K562 (cell line): Measurements from ENCODE around the gene ZSCAN21. TPM values are rescaled to one million over a fixed set of nuclear protein-coding genes. Genes with fewer than 3 reads are reported as not detected.

Experiments used
- DNMT1 ChIP-seq: fragments of 450-650 bp; IDR thresholded peaks from 2 replicates; pipeline ENCODE4 v1.6.1; 2016; ENCODE audit warnings: antibody characterized with exemption, mild to moderate bottlenecking
- FOXA1 ChIP-seq: fragments of 450-650 bp; IDR thresholded peaks from 2 replicates; pipeline ENCODE4 v1.6.1; 2016; ENCODE audit warnings: mild to moderate bottlenecking, borderline replicate concordance
- NR2C2 ChIP-seq, 2 experiments: fragments of 200-800 bp in 1 of 2; sonication (Bioruptor generic) in 1 of 2; sonication (generic) in 1 of 2; formaldehyde crosslinking in 1 of 2; IDR thresholded peaks; 2 replicates each; pipeline versions ENCODE4 v1.6.1 to v1.8.0; 2016 to 2022; ENCODE audit warnings: mild to moderate bottlenecking in 1 of 2, missing compliant biosample characterization in 1 of 2, missing genetic modification characterization in 1 of 2, missing genetic modification reagents in 1 of 2
- PCBP2 ChIP-seq: fragments of 200-400 bp; formaldehyde crosslinking; IDR thresholded peaks from 2 replicates; pipeline ENCODE4 v1.6.1; 2018; ENCODE audit warnings: low read length, low read depth, mild to moderate bottlenecking, moderate library complexity; ENCODE audit not compliant: poor library complexity, severe bottlenecking
- PURB ChIP-seq: sonication (generic); formaldehyde crosslinking; IDR thresholded peaks from 2 replicates; pipeline ENCODE4 v1.9.0; 2021; ENCODE audit warnings: low read depth, mild to moderate bottlenecking, missing genetic modification reagents
- RBM22 ChIP-seq: fragments of 200-400 bp; formaldehyde crosslinking; IDR thresholded peaks from 2 replicates; pipeline ENCODE4 v1.6.1; 2018; ENCODE audit warnings: low read length, low read depth; ENCODE audit not compliant: poor library complexity, severe bottlenecking
- TRIM24 ChIP-seq, 2 experiments: fragments of 450-650 bp; IDR thresholded peaks; 2 replicates each; pipeline ENCODE4 v1.6.1; 2016
- ZBTB1 ChIP-seq: sonication (generic); formaldehyde crosslinking; IDR thresholded peaks from 2 replicates; pipeline ENCODE4 v1.8.1; 2023; ENCODE audit warnings: missing genetic modification reagents, low read depth, mild to moderate bottlenecking, borderline replicate concordance
- ZNF347 ChIP-seq: fragments of 450-650 bp; formaldehyde crosslinking; IDR thresholded peaks from 2 replicates; pipeline ENCODE4 v1.4.0; 2020; ENCODE audit warnings: low read depth, mild to moderate bottlenecking, moderate library complexity
- ZNF408 ChIP-seq: fragments of 250-450 bp; sonication (Bioruptor Pico); IDR thresholded peaks from 2 replicates; pipeline ENCODE4 v1.4.0; 2020; ENCODE audit warnings: low read depth, mild to moderate bottlenecking, moderate library complexity
- polyA plus RNA-seq, 8 experiments: library from polyadenylated mRNA; depleted of rRNA in 4 of 8; stranded (reverse) in 5 of 8; unstranded in 3 of 8; fragments of >200 nt; fragmentation: Nextera tagmentation in 2 of 8; fragmentation: Illumina TruSeq in 1 of 8; extraction: Ambion mirVana in 2 of 8; extraction: Trizol in 1 of 8; gene quantifications; 2 replicates each; pipeline versions ENCODE4 v1.2.1 to v1.2.3, GENCODE V29; 2011 to 2014; ENCODE audit warnings: inconsistent platforms in 1 of 8, missing spikeins in 1 of 8
- total RNA-seq, 7 experiments: library from RNA; depleted of rRNA in 6 of 7; stranded (reverse); fragments of >200 nt in 6 of 7; fragmentation: Illumina TruSeq in 2 of 7; extraction: Trizol in 2 of 7; gene quantifications; 2 replicates each; pipeline versions ENCODE4 v1.2.1 to v1.2.3, GENCODE V29; 2011 to 2021; ENCODE audit warnings: low replicate concordance in 1 of 7
- TF ChIP-seq, protein P1 (sequence below): fragments of 450-650 bp; IDR thresholded peaks from 2 replicates; pipeline ENCODE4 v1.6.1; 2016; ENCODE audit warnings: mild to moderate bottlenecking, moderate library complexity
- TF ChIP-seq, protein P2 (sequence below): fragments of 450-650 bp; formaldehyde crosslinking; IDR thresholded peaks from 2 replicates; pipeline ENCODE4 v1.4.0; 2022; ENCODE audit warnings: missing genetic modification characterization

The ZSCAN21 gene
- total and polyA plus RNA-seq, 9 of the 15 experiments (the other 6 are each of a cell fraction or from before 2014, with no cell fraction given): 5.9 to 15.5 (median 13.2) TPM

DNA sequence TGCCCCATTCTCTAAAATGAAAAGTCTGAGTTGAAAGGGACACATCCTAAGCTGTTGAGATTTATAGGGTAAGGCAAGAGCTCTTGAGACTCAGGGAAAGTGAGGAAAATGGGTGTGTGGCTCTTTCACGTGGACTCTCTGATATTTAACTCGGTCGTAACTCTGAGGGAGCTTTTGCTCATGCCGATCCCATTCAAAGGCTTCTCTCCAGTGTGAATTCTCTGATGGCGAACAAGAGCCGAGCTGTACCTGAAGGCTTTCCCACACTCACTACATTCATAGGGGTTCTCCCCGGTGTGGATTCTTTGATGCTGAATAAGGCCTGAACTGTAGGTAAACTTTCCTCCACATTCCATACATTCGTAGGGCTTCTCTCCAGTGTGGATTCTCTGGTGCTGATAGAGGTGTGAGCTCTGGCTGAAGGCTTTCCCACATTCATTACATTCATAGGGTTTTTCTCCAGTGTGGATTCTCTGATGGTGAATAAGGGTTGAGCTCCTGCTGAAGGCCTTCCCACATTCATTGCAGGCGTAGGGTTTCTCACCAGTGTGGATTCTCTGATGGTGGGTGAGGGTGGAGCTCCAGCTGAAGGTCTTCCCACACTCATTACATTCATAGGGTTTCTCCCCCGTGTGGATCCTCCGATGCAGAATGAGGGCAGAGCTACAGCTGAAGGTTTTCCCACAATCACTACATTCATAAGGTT, 21.6 kb downstream of the ZSCAN21 start (continued):
- no peak for TF ChIP-seq ZNF408
- TF ChIP-seq PCBP2: no peak
- TF ChIP-seq PURB (CRISPR knock-in tag): no peak
- TF ChIP-seq TRIM24 (IDR thresholded peaks at IDR 0.05): peak in 1 of 2 experiments; percentile 85; a peak in 2 of 4 replicates
- no peak for TF ChIP-seq ZBTB1 (CRISPR knock-in tag)
- TF ChIP-seq DNMT1: no peak
- TF ChIP-seq, protein P1, sequence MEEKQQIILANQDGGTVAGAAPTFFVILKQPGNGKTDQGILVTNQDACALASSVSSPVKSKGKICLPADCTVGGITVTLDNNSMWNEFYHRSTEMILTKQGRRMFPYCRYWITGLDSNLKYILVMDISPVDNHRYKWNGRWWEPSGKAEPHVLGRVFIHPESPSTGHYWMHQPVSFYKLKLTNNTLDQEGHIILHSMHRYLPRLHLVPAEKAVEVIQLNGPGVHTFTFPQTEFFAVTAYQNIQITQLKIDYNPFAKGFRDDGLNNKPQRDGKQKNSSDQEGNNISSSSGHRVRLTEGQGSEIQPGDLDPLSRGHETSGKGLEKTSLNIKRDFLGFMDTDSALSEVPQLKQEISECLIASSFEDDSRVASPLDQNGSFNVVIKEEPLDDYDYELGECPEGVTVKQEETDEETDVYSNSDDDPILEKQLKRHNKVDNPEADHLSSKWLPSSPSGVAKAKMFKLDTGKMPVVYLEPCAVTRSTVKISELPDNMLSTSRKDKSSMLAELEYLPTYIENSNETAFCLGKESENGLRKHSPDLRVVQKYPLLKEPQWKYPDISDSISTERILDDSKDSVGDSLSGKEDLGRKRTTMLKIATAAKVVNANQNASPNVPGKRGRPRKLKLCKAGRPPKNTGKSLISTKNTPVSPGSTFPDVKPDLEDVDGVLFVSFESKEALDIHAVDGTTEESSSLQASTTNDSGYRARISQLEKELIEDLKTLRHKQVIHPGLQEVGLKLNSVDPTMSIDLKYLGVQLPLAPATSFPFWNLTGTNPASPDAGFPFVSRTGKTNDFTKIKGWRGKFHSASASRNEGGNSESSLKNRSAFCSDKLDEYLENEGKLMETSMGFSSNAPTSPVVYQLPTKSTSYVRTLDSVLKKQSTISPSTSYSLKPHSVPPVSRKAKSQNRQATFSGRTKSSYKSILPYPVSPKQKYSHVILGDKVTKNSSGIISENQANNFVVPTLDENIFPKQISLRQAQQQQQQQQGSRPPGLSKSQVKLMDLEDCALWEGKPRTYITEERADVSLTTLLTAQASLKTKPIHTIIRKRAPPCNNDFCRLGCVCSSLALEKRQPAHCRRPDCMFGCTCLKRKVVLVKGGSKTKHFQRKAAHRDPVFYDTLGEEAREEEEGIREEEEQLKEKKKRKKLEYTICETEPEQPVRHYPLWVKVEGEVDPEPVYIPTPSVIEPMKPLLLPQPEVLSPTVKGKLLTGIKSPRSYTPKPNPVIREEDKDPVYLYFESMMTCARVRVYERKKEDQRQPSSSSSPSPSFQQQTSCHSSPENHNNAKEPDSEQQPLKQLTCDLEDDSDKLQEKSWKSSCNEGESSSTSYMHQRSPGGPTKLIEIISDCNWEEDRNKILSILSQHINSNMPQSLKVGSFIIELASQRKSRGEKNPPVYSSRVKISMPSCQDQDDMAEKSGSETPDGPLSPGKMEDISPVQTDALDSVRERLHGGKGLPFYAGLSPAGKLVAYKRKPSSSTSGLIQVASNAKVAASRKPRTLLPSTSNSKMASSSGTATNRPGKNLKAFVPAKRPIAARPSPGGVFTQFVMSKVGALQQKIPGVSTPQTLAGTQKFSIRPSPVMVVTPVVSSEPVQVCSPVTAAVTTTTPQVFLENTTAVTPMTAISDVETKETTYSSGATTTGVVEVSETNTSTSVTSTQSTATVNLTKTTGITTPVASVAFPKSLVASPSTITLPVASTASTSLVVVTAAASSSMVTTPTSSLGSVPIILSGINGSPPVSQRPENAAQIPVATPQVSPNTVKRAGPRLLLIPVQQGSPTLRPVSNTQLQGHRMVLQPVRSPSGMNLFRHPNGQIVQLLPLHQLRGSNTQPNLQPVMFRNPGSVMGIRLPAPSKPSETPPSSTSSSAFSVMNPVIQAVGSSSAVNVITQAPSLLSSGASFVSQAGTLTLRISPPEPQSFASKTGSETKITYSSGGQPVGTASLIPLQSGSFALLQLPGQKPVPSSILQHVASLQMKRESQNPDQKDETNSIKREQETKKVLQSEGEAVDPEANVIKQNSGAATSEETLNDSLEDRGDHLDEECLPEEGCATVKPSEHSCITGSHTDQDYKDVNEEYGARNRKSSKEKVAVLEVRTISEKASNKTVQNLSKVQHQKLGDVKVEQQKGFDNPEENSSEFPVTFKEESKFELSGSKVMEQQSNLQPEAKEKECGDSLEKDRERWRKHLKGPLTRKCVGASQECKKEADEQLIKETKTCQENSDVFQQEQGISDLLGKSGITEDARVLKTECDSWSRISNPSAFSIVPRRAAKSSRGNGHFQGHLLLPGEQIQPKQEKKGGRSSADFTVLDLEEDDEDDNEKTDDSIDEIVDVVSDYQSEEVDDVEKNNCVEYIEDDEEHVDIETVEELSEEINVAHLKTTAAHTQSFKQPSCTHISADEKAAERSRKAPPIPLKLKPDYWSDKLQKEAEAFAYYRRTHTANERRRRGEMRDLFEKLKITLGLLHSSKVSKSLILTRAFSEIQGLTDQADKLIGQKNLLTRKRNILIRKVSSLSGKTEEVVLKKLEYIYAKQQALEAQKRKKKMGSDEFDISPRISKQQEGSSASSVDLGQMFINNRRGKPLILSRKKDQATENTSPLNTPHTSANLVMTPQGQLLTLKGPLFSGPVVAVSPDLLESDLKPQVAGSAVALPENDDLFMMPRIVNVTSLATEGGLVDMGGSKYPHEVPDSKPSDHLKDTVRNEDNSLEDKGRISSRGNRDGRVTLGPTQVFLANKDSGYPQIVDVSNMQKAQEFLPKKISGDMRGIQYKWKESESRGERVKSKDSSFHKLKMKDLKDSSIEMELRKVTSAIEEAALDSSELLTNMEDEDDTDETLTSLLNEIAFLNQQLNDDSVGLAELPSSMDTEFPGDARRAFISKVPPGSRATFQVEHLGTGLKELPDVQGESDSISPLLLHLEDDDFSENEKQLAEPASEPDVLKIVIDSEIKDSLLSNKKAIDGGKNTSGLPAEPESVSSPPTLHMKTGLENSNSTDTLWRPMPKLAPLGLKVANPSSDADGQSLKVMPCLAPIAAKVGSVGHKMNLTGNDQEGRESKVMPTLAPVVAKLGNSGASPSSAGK: no peak
- no peak for TF ChIP-seq RBM22
- TF ChIP-seq, protein P2, sequence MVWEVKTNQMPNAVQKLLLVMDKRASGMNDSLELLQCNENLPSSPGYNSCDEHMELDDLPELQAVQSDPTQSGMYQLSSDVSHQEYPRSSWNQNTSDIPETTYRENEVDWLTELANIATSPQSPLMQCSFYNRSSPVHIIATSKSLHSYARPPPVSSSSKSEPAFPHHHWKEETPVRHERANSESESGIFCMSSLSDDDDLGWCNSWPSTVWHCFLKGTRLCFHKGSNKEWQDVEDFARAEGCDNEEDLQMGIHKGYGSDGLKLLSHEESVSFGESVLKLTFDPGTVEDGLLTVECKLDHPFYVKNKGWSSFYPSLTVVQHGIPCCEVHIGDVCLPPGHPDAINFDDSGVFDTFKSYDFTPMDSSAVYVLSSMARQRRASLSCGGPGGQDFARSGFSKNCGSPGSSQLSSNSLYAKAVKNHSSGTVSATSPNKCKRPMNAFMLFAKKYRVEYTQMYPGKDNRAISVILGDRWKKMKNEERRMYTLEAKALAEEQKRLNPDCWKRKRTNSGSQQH: no peak
- TF ChIP-seq NR2C2 (CRISPR knock-in tag; IDR thresholded peaks at IDR 0.05): no peak
- no peak for TF ChIP-seq NR2C2 (tag; IDR thresholded peaks at IDR 0.05)
- TF ChIP-seq FOXA1: no peak
- no peak for TF ChIP-seq ZNF347 (CRISPR knock-in tag)
